HG03457 (cell line): ENCODE results near the gene MCTP2.

Experiments used
- ATAC-seq: cut with Tn5 transposase; IDR thresholded peaks from one replicate; pipeline ENCODE4 v1.9.1; 2021; ENCODE audit warnings: moderate number of reproducible peaks; ENCODE audit not compliant: unreplicated experiment

The MCTP2 gene

DNA sequence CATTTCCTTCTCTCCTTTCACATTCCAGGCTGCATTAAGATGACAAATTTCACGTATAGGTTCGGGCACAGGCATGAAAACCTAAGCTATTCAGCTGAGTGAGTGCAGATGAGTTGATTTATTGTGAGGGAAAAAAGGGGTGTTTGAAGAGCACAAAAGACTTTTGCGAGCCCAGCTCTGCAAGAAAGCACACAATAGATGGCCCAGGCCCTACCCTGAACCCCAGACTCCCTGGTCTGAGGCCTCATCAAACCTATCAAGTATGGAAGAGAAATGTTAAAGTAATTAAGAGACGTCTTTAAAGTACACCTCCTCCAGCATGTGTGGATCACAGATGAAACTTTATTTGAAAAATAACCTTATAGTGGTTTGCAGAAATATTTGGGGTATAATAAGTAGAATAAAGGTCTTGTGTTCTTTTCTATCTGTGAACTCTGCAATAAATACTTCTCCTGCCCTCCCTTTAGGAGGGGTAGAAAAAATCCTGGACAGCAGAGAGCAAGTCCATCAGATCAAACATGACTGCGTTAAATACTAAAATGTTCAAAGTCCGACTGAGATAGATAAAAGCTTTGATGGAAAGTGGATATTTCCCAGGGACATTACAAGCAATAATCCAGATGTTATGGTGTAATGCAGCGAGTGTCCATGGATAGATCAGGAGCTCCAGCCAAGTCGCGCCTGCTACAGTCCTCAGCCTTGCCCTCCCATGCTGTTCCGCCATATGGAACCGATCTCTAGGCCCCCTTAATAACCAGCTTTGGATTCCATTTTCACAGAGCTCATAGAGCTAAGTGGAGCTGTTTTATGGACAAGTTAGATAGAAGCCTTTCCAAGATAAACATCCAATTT is 121.5 kb downstream of the MCTP2 start:
- no peak for ATAC-seq

DNA sequence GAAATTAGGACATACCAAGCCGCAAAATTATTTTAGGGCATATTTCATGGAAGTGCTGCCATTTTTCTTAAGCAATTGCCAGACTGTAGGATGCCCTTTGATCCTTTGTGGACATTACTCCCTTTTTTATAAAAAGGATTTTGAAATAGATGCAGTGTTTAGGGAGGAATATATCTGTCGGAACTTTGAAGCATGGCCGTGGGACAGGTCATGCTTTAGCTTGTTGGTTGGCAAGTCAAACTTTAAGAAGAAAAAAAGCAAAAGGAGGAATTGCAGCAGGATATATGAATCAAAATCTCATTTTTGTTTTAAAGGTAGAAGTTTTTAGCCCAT is 122.1 kb downstream of the MCTP2 start:
- no peak for ATAC-seq

DNA sequence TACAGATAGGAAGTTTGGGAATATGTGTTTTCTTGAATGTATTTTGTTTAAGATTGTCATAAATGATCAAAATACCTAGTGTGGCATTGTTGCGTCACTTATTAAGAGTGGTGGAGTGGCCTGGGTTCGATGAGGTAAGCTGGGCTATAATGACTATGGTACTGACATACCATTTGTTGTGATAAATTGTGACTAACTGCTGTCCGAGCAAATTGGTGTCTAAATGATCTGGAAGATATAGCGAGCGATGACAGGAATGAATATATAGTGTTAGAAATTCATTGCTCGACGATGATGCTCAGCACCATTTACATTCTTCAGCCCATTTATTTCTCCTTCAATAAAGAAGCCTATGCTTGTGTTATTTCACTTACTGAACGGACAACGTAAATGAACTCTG is 123.3 kb downstream of the MCTP2 start:
- no peak for ATAC-seq

DNA sequence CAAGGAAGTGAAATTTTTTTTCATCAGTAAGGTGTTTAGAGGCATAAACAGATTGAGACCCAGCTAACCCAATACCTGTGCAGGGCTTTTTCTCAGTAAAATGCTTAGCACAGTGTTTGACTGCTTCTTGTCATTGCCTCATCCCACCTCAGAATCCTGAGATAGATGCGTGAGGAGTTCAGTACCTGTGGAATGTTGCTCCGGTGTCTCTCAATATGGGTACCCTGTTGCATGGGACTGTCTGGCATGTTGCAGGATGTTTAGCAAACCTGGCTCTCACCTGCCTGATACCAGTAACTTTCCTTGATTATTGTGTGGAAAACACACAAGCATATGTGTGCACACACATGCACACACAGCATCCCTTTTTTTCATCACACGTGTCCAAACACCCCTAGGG is 128.4 kb downstream of the MCTP2 start:
- no peak for ATAC-seq

DNA sequence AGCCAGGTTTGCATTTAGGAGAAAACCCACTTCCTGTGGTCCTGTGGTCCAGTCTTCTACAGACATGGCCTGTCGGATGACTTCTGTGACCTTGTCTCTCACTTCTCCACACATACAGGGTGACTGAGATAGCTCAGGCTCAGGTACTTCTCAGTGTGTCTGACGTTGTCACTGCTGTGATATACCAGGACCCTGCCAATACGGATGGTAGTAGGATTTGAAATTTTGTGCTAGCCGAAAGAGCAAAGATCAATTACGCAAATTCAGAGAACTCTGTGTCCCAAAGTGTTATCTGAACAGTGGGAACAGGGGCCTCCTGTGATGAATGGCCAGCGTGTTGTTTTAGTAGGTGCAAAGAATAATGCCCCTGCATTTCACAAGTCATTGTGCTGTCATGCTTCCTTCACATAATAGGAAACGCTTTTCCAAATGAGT is 128.9 kb downstream of the MCTP2 start:
- ATAC-seq, result no peak

DNA sequence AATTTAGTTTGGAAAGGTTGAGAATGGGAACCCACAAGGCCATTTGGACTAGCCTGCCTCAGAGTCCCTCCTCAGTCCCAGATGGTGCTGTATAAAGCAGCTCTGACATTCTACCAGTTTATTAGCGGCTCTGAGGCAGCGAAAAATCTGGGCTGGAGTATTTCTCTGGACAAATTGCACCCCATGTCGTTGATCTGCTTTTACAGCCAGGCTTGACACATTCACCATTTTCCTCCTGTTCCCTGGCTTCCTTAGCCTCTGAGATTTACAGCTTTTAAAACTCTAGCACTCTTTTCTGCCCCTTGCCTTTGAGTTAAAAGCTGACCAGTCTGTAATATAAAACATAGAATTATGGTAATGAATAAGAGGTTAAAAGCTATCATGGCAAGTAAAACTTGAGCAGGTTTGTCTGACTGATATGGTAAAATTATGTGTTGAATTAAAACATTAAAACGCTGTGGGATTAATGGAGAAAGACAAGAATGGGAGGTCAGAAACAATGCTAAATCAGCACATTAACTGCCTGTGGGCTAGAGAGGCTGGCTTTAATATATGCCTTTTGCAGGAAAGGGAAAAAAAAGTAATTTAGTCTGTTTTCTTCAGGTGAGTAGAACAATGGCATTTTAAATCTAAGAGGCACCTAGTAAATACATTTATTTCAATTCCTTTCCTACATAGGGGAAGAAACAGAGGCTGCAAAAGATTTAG is 131.2 kb downstream of the MCTP2 start:
- ATAC-seq, result no peak

DNA sequence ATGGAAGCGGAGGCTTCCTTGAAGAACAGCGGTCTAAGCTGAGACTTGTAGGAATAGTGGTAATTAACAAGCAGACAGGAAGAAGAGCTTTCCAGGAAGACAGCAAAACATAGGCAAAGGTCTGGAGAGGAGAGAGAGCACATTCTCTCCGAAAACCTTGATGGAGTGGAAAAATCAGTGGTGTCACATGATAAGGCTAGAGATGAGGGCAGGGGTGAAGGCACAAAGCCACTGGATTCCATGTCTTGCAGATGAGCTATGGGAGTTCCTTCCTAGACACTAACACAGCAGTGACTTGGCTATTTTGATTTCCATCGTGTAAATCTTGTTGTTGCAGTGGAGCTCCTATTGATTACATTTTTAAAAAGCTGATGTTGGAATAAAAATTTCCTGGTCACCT is 132.0 kb downstream of the MCTP2 start:
- no peak for ATAC-seq

DNA sequence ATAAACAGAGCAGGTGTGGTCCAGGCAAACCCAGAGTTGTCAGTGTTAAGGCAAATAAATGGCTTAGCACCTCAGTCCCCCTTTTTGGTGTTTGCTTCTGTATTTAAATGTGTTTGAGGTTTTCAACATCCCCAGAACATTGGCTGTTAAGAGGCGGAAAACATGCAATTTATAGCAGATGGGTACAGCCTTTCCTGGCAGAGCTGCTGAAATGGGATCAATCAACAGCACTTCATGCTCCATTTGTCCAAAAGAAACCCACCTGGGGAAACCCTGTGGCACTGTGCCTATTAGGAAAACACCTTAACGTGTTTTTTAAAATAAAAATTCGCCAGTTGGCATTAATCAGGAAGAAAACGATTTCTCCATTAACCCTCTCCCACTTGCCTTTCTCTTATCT is 135.4 kb downstream of the MCTP2 start:
- ATAC-seq, result no peak

DNA sequence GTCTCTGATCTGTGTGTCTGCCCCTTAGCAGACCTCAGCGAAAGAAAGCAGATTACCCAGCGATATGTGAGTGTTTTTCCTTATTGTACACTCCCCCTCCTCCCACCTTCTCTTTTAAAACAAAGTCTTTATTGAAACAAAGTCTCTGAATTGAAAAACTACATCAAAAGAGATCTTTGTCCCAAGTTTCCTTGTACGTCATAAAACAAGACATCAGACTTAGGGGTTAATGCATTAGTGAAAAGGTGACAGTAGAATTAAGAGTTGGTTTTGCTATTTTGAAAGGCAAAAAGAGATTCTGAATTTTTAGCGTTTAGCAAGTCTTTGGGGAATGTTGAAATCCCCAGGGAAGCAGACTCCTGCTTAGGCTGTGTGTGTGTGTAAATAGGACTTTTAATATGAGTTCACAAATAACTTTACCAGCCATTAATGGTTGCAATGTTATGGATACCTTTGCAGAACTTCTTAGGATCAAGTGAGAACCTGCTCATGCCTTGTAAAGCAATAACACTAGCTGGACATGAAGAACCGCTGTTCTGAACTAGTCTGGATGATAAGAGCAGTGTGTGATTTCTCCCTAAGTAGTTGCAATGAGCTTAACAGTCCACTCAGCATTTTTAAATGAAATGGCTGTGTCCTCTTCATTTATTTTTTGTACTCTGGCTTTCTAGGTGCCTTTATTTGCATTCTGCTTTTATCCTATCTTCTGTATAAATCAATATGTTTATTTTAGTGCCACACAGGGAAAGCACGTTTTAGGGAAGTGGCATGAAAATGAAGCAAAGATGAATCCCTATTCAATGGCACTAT is 136.6 kb downstream of the MCTP2 start:
- no peak for ATAC-seq

DNA sequence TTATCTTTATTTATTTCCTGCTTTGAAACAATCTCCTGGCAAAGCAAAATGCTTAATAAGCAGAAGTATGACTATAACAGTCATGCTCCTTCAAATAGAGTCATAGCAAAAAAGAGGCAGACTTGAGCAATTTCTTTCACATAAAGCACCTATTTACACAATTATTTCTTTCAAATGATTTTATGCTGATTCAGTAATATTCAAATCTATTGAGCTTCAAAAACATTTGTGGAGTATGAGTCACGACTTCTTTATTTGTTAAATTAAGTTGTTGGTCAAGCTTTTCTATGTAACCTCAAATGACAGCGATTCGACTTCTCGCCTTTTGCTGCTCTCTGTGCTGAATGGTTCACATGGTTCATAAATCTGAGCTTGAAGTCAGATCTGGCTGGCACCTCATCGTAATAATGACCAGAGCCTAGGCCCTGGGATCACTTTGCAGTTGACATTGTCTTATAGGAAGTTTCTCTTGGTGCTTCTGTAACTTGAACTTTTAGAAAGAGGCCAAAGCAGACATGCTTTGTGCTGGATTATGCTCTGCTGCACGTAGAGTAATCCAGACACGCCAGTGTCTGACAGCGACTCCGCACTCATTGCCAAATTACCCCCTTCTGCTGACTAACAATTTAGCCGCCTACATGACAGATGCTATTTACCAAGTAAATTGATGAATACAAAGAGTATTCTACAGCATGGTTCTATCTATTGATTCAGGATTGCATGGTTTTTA is 139.0 kb downstream of the MCTP2 start:
- ATAC-seq, result no peak

DNA sequence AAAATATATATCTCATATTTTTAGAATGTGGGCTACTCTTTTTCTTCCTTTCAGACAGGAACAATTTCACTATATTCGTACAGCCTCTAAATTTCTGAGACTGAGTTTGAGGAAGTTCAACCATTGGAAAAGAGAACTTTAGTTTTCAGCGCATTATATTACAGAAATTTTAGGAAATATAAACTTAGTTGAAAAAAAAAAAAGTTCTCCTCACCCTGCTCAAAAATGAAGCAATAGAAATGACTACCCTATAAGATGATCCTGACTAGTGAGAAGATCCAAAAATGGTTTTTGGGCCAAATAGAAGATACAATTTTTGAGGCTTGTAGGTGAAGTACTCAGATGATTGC is 139.6 kb downstream of the MCTP2 start:
- no peak for ATAC-seq

DNA sequence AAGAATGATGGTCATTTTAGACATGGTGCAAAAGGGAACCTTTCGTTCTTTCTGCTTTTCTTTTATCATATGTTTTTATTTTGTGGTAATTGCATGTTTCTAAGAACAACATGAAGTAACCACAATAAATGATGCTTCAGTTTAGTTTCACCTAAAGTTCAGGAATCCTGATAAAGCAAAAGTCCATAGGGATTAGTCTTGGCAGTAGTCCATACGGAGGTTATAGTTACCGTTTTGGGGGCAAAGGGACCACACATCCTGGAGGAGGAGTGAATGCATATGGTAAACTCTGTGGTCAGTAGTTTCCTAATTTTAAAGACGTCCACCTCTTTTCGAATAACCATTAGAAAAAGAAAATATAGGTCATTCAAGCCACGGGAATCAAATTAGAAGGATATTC is 141.5 kb downstream of the MCTP2 start:
- no peak for ATAC-seq

DNA sequence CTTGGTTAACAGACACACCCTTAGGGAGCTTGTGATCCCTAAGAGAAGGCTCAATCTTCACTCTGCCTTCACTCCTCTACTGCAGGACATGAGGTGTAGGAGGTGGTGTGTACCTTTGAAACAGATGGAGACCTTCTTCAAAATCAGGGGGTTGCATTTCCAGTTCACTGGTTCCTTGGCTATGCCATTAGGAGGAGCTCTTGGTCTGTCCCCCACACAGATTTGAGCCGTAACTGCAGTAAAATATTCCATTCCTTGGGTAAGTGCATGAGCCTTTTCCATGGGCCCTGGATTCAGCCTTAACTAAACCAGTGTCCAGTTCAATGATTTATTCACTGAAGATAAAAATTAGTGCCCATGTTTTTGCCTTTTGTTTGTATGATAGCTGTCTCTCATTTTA is 144.6 kb downstream of the MCTP2 start:
- ATAC-seq, result no peak

DNA sequence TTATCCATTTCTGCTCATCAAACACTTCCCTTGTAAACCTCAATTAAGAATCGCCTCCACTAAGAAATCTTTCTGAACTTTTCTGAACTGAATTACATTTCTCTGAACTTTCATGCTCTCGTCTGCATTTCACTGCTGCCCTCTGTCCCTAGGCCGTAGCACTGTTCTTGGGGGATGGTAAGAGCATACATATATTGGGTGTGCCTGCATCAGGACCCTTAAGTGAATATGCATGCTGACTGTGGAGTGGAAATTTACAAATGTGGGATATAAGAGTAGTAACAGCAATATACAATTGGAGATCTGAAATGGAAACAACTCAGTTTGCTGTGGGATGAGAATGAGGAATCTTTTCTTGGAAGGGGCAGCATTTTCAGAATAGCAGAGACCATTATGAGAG is 148.6 kb downstream of the MCTP2 start:
- no peak for ATAC-seq

DNA sequence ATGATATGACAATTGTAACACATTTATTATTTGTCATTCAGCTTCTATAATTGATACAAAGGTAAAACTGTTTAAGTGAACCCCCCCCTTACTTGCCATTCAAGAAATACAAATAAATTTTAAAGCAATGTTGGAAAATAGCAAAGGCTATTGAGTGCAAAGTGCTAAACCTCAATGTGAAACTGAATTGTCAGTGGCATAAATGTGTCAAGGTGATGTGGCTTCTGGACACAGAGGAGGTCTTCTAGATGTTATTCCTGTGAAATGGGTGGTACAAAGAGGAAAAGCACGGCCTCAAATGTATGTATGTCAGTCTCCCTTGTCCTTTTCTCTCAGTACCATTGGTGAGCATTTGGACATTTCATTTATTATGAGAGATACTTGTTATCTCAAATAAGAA is 149.4 kb downstream of the MCTP2 start:
- no peak for ATAC-seq

DNA sequence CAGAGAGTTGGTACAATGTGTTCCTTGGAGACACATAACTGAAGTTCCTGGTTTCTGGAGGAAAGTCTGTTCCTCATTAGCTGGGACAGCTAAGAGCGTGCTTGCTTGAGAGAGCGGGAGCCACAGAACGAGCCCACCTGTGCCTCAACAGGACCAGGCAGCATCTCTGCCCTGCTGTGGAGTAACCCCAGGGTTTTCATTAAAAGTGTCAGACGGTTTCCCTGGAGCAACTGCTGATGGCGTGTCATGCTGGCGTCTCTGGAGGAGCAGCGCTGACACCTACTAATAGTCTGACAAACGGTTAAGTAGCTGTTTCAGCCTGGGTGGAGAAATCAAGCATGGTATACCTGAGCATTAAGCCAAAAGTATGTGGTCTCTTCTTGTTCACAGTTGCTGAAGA is 150.0 kb downstream of the MCTP2 start:
- no peak for ATAC-seq

DNA sequence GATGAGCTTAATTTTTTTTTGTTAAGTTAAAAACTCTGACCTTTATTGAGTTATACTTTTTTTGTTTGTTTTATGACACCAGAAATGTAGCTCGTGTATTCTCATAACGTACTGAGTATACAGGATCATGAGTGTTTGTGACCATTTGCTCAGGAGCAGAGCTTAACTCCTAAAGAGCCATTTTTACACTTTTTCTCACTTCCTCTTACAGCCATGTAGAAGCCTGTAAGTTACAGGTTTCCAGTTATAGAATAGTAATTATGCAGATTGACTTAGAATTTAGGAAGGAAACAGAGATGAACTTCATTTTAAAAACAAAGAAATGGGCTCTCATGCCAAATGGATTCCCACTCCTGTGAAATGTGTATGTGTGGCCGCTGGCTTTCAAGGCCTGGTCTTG is 151.7 kb downstream of the MCTP2 start:
- no peak for ATAC-seq

DNA sequence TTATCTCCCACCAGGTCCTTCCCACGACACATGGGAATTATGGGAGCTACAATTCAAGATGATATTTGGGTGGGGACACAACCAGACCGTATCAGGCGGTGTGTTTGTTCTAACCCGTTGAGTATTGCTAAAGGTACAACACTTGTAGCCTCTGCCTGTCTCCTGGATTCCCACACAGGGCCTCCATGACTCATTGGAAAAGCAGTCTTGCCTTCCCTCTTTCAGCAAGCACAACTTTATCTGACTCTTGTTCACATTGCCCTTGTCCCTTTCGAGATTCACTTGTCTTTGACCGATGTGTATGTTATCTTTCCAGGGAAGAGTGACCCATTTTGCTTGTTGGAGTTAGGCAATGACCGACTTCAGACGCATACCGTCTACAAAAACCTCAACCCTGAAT is 152.3 kb downstream of the MCTP2 start:
- no peak for ATAC-seq

DNA sequence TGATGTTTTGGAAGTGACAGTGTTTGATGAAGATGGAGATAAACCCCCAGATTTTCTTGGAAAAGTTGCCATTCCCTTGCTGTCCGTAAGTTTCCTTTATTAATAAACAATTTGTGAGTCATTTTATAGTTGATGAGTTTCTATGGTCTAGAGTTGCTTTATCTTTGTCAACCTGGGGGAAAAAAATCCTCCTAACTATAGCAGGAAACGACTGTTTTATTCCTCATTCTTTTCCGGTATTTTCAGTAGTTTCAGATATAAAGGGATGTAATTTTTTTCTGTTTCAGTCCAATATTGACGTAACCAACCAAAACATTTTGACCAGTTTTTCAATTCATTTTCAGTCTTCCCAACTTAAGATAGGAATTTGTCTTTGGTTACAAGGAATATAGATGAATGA is 154.1 kb downstream of the MCTP2 start:
- no peak for ATAC-seq

DNA sequence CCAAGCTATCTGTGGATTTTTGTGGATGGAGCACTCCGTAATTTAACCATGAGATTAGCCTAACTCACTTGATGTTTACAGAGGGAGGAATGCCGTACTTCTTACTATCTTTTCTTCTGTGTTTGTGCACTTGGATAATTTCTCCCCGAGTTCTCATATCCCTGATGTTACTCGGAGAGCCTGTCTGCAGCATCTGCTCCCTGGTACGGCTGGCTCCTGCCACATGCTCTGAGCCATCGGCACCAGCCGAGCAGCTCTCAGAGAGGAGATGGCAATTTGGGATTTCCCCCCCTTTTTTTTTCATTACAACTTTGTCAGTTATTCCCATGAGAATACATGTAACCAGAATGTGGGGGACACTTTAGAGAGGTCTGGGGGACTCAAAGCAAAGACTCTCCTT is 155.0 kb downstream of the MCTP2 start:
- no peak for ATAC-seq

DNA sequence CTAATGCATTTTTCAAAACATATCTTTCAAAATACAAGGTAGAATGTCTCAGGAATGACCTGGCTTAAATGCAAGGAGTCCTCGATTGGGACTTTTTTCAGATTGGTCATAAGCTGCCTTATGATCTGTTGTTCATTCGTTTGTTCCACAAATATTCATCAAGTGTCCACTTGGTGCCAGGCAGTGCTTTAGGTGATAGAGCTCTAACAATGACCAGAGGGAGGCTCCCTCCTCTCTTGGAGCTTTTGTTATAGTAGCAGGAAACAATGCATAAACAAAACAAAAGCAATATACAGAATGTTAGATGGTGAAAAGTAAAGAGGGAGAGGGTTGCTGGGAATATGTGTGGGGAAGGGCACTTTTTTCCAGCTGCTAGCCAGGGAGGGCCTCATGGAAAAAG is 156.1 kb downstream of the MCTP2 start:
- no peak for ATAC-seq
